ENCODE data around the gene ERLEC1. TPM values are rescaled to one million over a fixed set of nuclear protein-coding genes. Genes with fewer than 3 reads are reported as not detected.

ERLEC1 gene
- total RNA-seq, 1 experiment from 2014 or later = 56.8 TPM

GRCh38 chr2:53820048-53820447 lies 33.2 kb downstream of the ERLEC1 start:
- intact Hi-C loops (cut with micrococcal nuclease) = no loop called here
- POLR2A ChIA-PET (ENCODE audit: unreplicated experiment) = no interaction called here
- TF ChIP-seq CTCF (conservative IDR thresholded peaks at IDR 0.05; ENCODE audit: low read depth, low read length) = no peak
- TF ChIP-seq EZH2phosphoT487 (IDR thresholded peaks at IDR 0.05; ENCODE audit: borderline replicate concordance, low read length) = no peak
- TF ChIP-seq EZH2 (IDR thresholded peaks at IDR 0.05; ENCODE audit: low read length, unreplicated experiment) = no peak

DNA sequence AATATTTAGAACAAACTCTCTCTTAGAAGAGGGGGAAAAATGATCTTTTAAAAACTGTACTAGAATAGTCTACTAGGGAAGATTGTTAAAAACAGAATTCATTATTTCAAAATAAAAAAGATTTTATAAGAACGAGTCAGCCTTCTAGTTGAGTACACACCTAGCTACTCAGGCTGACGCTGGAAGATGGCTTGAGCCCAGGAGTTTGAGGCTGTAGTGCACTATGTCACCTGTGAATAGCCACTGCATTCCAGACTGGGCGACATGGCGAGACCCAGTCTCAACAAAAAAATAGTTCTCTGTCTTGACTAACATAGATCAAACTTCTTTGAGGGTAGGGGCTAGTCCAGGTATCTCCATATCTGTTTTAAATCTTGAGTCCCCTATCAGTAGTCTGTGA lies 33.9 kb downstream of the ERLEC1 start:
- no peaks in the 10 kb centered on the region for H3F3A ChIP-seq (ENCODE audit: low read length, unreplicated experiment)
- H2AFZ ChIP-seq (ENCODE audit: low read length) = no peak overlapping the region
- no peak overlapping the region for H3K27ac ChIP-seq (ENCODE audit: low read length)
- H3K27me3 ChIP-seq (ENCODE audit: low read length) = no peaks in the 10 kb centered on the region
- H3K4me1 ChIP-seq (ENCODE audit: insufficient read depth, low read length) = no peaks in the 10 kb centered on the region
- H4K20me1 ChIP-seq (ENCODE audit: low read length) = no peaks in the 10 kb centered on the region
- no peak overlapping the region for H3K9ac ChIP-seq (ENCODE audit: low read length)
- TF ChIP-seq CTCF (conservative IDR thresholded peaks at IDR 0.05; ENCODE audit: low read depth, low read length) (no peak), EZH2 (IDR thresholded peaks at IDR 0.05; ENCODE audit: low read length, unreplicated experiment) (no peak), EZH2phosphoT487 (IDR thresholded peaks at IDR 0.05; ENCODE audit: borderline replicate concordance, low read length) (no peak)
- DNase-seq = peak; percentile 56
- no TSS peak for BruUV-seq (replicated peaks)
- ChIA-PET POLR2A (ENCODE audit: unreplicated experiment) (no interaction called here), CTCF (interaction anchor here (0.6 kb wide), 1 partner anchor 10 kb away, joined by 5 read pairs; no protein-coding TSS in a partner anchor)
- H3K4me3 ChIP-seq (ENCODE audit: low read length) = no peak overlapping the region
- intact Hi-C loops (cut with micrococcal nuclease) = no loop called here
- no peak overlapping the region for H3K4me2 ChIP-seq (ENCODE audit: low read length)
- H3K79me2 ChIP-seq (ENCODE audit: low read length) = no peaks in the 10 kb centered on the region
- H3K9me3 ChIP-seq (ENCODE audit: low read length) = no peaks in the 10 kb centered on the region
- peaks cover 12% of the 10 kb centered on the region for H3K36me3 ChIP-seq (ENCODE audit: low read depth, low read length)
- peak; percentile 90 for ATAC-seq
- H3K9me2 ChIP-seq (replicated peaks; ENCODE audit: low read length) = no peaks in the 10 kb centered on the region

More at GRCh38 chr2:53820048-53820447, 33.2 kb downstream of the ERLEC1 start:
- no peaks in the 10 kb centered on the region for H3K4me1 ChIP-seq (ENCODE audit: insufficient read depth, low read length)
- no peak overlapping the region for H3K9ac ChIP-seq (ENCODE audit: low read length)
- H4K20me1 ChIP-seq (ENCODE audit: low read length) = no peaks in the 10 kb centered on the region
- CTCF ChIA-PET = no interaction called here
- no peak overlapping the region for H3K4me2 ChIP-seq (ENCODE audit: low read length)
- H3K9me3 ChIP-seq (ENCODE audit: low read length) = no peaks in the 10 kb centered on the region
- no peak overlapping the region for H2AFZ ChIP-seq (ENCODE audit: low read length)
- H3K9me2 ChIP-seq (replicated peaks; ENCODE audit: low read length) = no peaks in the 10 kb centered on the region
- ATAC-seq (no peak), DNase-seq (no peak)
- no peak overlapping the region for H3K27ac ChIP-seq (ENCODE audit: low read length)
- no peaks in the 10 kb centered on the region for H3K27me3 ChIP-seq (ENCODE audit: low read length)
- no peak overlapping the region for H3K4me3 ChIP-seq (ENCODE audit: low read length)
- no peaks in the 10 kb centered on the region for H3F3A ChIP-seq (ENCODE audit: low read length, unreplicated experiment)
- BruUV-seq (replicated peaks) = no TSS peak
- peaks cover 18% of the 10 kb centered on the region for H3K36me3 ChIP-seq (ENCODE audit: low read depth, low read length)
- H3K79me2 ChIP-seq (ENCODE audit: low read length) = no peaks in the 10 kb centered on the region

- ATAC-seq (no peak), DNase-seq (no peak)
- Histone ChIP-seq H4K20me1 (ENCODE audit: low read length) (no peaks in the 10 kb centered on the region), H3K79me2 (ENCODE audit: low read length) (no peaks in the 10 kb centered on the region), H3F3A (ENCODE audit: low read length, unreplicated experiment) (no peaks in the 10 kb centered on the region), H3K4me3 (ENCODE audit: low read length) (no peak overlapping the region), H3K4me2 (ENCODE audit: low read length) (no peak overlapping the region), H3K36me3 (ENCODE audit: low read depth, low read length) (peaks cover 10% of the 10 kb centered on the region), H3K4me1 (ENCODE audit: insufficient read depth, low read length) (no peaks in the 10 kb centered on the region), H3K9me2 (replicated peaks; ENCODE audit: low read length) (no peaks in the 10 kb centered on the region), H3K9me3 (ENCODE audit: low read length) (no peaks in the 10 kb centered on the region), H3K9ac (ENCODE audit: low read length) (no peak overlapping the region), H3K27ac (ENCODE audit: low read length) (no peak overlapping the region), H3K27me3 (ENCODE audit: low read length) (no peaks in the 10 kb centered on the region), H2AFZ (ENCODE audit: low read length) (no peak overlapping the region)
- TF ChIP-seq EZH2 (IDR thresholded peaks at IDR 0.05; ENCODE audit: low read length, unreplicated experiment) (no peak), CTCF (conservative IDR thresholded peaks at IDR 0.05; ENCODE audit: low read depth, low read length) (no peak), EZH2phosphoT487 (IDR thresholded peaks at IDR 0.05; ENCODE audit: borderline replicate concordance, low read length) (no peak)
- CTCF ChIA-PET = no interaction called here
- POLR2A ChIA-PET (ENCODE audit: unreplicated experiment) = no interaction called here
- no TSS peak for BruUV-seq (replicated peaks)
- intact Hi-C loops (cut with micrococcal nuclease) = no loop called here
These were observed 35.0 kb downstream of the ERLEC1 start for GRCh38 chr2:53821810-53822209.

All from PC-3 (cell line).